HL-60 (cell line): ENCODE data around the gene PARP1.

Source experiments
- CTCF ChIP-seq: IDR thresholded peaks from one replicate; pipeline ENCODE4 v1.5.1; 2011; ENCODE audit warnings: low read length, control low read depth, inconsistent platforms; ENCODE audit not compliant: insufficient read depth
- GABPA ChIP-seq: IDR thresholded peaks from 2 replicates; pipeline ENCODE4 v1.6.1; 2012; ENCODE audit warnings: low read depth
- POLR2AphosphoS5 ChIP-seq: IDR thresholded peaks from 2 replicates; pipeline ENCODE4 v1.6.1; 2012; ENCODE audit warnings: low read depth
- REST ChIP-seq: IDR thresholded peaks from 2 replicates; pipeline ENCODE4 v1.6.1; 2012; ENCODE audit warnings: low read depth; ENCODE audit not compliant: insufficient replicate concordance
- SPI1 ChIP-seq: IDR thresholded peaks from 2 replicates; pipeline ENCODE4 v1.6.1; 2012; ENCODE audit warnings: low read depth, mild to moderate bottlenecking, borderline replicate concordance

GRCh38 chr1:226349801-226350518 lies 57.9 kb downstream of the PARP1 start:
- TF ChIP-seq CTCF (no peak), REST (no peak), POLR2AphosphoS5 (no peak), GABPA (no peak), SPI1 (no peak)
